Thyroid gland (tissue), 4 donors: ENCODE measurements around the gene COL8A2. TPM values are rescaled to one million over a fixed set of nuclear protein-coding genes. Genes with fewer than 3 reads are reported as not detected.

ENCODE experiments used
- DNase-seq, 2 donors: peaks; one replicate each; pipeline ENCODE4 v3.0.0-alpha.2; 2019
- H3K27ac ChIP-seq, 3 donors: fragments of 200-600 bp; sonication (generic); 1 replicate in 2 of 3; 2 replicates in 1 of 3; pipeline ENCODE4 v1.5.1; 2016 to 2019; ENCODE audit warnings: mild to moderate bottlenecking in 1 of 3, moderate library complexity in 1 of 3
- H3K27me3 ChIP-seq: fragments of 200-600 bp; sonication (generic); one replicate; pipeline ENCODE4 v1.5.1; 2019
- H3K36me3 ChIP-seq, 2 donors: fragments of 200-600 bp; sonication (generic); one replicate each; pipeline ENCODE4 v1.5.1; 2016 to 2019
- H3K4me1 ChIP-seq, 2 donors: fragments of 200-600 bp; sonication (generic); one replicate each; pipeline ENCODE4 v1.5.1; 2017 to 2019
- H3K4me3 ChIP-seq, 3 donors: fragments of 200-600 bp; sonication (generic); replicated peaks in 1 of 3; 1 replicate in 2 of 3; 2 replicates in 1 of 3; pipeline ENCODE4 v1.5.1; 2016; ENCODE audit warnings: mild to moderate bottlenecking in 1 of 3
- H3K9me3 ChIP-seq: fragments of 200-600 bp; sonication (generic); one replicate; pipeline ENCODE4 v1.5.1; 2017
- POLR2A ChIP-seq, 2 donors: fragments of 450-650 bp; IDR thresholded peaks; one replicate each; pipeline ENCODE4 v1.6.1; 2017; ENCODE audit warnings: antibody characterized with exemption in 2 of 2, mild to moderate bottlenecking in 2 of 2, moderate library complexity in 1 of 2
- WGBS, 2 donors: methylation state at CpG; one replicate each; pipeline ENCODE4 v1.1.5; 2017; 5-methylcytosine and 5-hydroxymethylcytosine counted together
- intact Hi-C: fragments of 100-400 bp; cut with DNase I; formaldehyde crosslinking; loops from one replicate; pipeline ENCODE4 v1.15.1; 2023
- total RNA-seq, 4 donors: library from RNA; depleted of rRNA; stranded (reverse); fragments of >200 nt; gene quantifications; one replicate each; pipeline ENCODE4 v1.2.3, GENCODE V29; 2016
- TF ChIP-seq, protein P1 (sequence below), 6 experiments: fragments of 200-600 bp in 3 of 6; fragments of 450-650 bp in 3 of 6; sonication (generic) in 3 of 6; IDR thresholded peaks; one replicate each; pipeline ENCODE4 v1.5.1; 2016 to 2019; ENCODE audit warnings: antibody characterized with exemption in 6 of 6, mild to moderate bottlenecking in 2 of 6, inconsistent platforms in 1 of 6, moderate library complexity in 1 of 6

COL8A2 gene
- total RNA-seq = 10 to 100 TPM in 2 of 4 donors, 1 to 10 TPM in 2; 5.7 to 13.7 (median 10.1) TPM

DNA sequence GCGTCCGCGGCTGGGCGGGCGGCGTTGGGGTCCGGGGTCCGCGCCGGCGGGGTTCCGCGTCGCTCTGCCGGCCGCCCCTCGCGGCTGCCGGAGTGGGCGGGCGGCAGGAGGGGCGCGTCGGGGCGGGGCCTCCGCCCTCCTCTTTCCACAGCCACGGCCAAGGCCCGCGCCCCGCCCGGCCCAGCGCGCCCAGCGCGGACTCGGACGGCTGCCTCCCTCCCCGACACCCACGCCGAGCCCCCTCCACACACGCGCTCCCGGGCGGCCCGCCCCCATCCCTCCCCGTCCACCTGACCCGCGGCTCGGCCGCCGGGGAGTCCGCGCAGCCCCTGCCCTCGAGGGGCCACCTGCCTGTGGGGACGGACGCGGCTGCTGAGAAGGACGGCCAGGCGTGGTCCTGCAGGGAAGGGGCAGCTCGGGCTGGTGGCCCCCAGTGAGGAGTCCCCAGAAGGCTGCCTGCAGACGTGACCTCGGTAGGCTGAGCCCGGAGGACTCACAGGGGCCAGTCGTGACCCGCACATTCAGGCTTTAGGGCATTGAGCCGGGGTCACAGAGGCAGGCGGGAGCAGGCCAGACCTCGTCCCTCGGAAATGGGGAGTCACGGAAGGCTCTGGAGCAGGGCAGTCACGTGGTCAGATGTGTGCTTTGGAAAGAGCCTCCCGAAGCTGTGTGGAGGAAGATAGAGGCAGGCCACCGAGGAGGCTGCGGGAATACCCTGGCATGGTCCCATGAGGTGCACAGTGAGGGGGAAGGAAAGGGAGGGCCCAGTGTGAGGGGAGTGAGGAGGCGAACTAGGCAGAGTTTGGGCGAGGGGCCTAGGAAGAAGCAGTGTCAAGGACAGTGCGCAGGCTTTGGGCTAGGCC is at the start of gene COL8A2:
Gene COL8A2, minus strand, starts transcription at position 94 of the 863 bp plus-strand sequence. CDS start 24,980 bp downstream, outside the sequence.
- Histone ChIP-seq H3K27me3 (no peaks in the 10 kb centered on the region), H3K4me1 (peaks cover 5 to 19% of the 10 kb centered on the region in 2 donors), H3K4me3 (peak within 1 kb of the TSS in 1 of 3 donors; percentile 35), H3K36me3 (no peaks in the 10 kb centered on the region), H3K9me3 (no peaks in the 10 kb centered on the region), H3K27ac (peak within 1 kb of the TSS in 1 of 3 donors; percentile 45)
- peak; percentile 80 to 83 for DNase-seq
- 28 to 32% methylated on average over 25 of the region's 77 CpGs for WGBS, 2 donors
- peak in 1 of 2 donors; percentile 37 for TF ChIP-seq POLR2A (IDR thresholded peaks at IDR 0.05)
- TF ChIP-seq, protein P1, sequence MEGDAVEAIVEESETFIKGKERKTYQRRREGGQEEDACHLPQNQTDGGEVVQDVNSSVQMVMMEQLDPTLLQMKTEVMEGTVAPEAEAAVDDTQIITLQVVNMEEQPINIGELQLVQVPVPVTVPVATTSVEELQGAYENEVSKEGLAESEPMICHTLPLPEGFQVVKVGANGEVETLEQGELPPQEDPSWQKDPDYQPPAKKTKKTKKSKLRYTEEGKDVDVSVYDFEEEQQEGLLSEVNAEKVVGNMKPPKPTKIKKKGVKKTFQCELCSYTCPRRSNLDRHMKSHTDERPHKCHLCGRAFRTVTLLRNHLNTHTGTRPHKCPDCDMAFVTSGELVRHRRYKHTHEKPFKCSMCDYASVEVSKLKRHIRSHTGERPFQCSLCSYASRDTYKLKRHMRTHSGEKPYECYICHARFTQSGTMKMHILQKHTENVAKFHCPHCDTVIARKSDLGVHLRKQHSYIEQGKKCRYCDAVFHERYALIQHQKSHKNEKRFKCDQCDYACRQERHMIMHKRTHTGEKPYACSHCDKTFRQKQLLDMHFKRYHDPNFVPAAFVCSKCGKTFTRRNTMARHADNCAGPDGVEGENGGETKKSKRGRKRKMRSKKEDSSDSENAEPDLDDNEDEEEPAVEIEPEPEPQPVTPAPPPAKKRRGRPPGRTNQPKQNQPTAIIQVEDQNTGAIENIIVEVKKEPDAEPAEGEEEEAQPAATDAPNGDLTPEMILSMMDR (IDR thresholded peaks at IDR 0.05) = no peak
- intact Hi-C loops = no loop called here

DNA sequence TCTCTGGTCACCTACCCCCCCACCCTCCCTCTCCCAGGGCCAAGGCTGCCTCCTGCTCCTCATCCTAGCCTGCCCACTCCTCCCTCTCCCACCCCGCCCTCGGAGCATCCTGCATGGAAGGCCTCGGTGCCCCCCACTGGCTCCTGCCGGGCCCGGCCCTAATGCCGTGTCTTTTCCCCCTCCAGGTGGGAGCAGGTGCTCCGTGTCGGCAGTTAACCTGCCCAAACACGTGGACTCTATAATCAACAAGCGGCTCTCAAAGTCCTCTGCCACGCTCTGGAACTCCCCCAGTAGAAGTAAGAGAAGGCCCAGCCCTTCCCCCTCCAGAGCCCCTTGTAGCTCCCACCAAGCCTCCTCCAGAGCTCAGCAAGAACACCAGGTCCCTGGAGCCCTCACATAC is 49.7 kb upstream of the COL8A2 start:
- intact Hi-C loops = no loop called here
- Histone ChIP-seq H3K9me3 (no peaks in the 10 kb centered on the region), H3K27ac (peak overlapping the region; percentile 61 to 85 (median 63)), H3K36me3 (peaks cover 75 to 81% of the 10 kb centered on the region in 2 donors), H3K27me3 (no peaks in the 10 kb centered on the region), H3K4me1 (peaks cover 34 to 38% of the 10 kb centered on the region in 2 donors), H3K4me3 (no peak overlapping the region)
- 28 to 42% methylated on average over 11 of the region's 11 CpGs for WGBS, 2 donors
- no peak for TF ChIP-seq POLR2A (IDR thresholded peaks at IDR 0.05)
- TF ChIP-seq, protein P1 (IDR thresholded peaks at IDR 0.05) = no peak
- DNase-seq = peak; percentile 75 to 76

DNA sequence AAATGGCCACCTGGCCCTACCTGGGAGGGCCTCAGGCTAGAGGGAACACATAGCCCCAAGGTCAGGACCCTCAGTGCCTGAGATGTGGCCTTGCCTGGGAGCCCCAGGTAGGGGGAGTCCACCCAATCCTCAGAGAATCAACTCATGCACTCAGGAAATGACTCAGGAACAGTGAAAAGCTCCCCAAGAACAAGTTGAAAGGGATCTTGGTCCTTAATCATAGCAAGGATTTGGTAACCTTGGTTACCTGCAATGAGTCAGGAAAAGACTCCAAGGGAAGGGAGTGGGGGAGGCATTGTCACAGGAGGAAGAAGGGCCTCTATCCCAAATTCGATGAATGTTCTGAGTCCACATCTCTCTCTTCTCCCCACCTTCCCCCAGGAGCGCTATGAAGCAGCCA is 48.0 kb upstream of the COL8A2 start:
- intact Hi-C loops = no loop called here
- H3K4me1 ChIP-seq = peaks cover 43 to 51% of the 10 kb centered on the region in 2 donors
- no peak overlapping the region for H3K4me3 ChIP-seq
- peaks cover 58 to 63% of the 10 kb centered on the region in 2 donors for H3K36me3 ChIP-seq
- H3K27me3 ChIP-seq = no peaks in the 10 kb centered on the region
- DNase-seq = no peak
- 93 to 98% methylated on average over 2 of the region's 2 CpGs for WGBS, 2 donors
- no peak for TF ChIP-seq POLR2A (IDR thresholded peaks at IDR 0.05)
- TF ChIP-seq, protein P1 (IDR thresholded peaks at IDR 0.05) = no peak
- H3K27ac ChIP-seq = peak overlapping the region in 1 of 3 donors; percentile 5
- H3K9me3 ChIP-seq = no peaks in the 10 kb centered on the region

DNA sequence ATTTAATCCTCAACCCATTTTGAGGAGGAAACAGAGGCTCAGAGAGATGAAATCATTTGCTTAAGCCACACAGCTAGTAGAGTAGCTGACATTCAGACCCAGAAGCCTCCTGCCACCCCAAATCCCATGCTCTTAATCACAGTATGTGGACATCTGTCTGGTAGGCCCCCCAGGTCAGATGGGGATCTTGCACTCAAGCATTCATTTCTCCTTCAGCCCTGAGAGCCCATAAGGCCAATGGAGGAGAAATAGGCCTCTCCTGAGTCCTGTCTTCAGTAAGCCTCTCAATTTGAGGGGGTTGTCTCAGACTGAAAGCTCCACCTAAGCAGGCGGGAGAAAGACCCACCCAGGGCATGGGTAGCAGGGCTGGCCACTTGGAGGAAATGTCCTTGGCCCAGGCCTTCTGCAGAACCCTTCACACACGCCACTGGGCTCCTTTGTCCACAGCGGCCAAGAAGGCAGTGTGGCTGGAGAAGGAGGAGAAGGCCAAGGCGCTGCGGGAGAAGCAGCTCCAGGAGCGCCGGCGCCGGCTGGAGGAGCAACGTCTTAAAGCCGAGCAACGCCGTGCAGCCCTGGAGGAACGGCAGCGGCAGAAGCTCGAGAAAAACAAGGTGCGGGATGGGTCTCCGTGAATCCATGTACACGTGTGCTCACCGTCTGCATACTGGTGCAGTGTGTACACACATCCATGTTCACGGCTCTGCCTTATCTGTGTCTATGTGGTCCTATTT is 47.2 kb upstream of the COL8A2 start:
- Histone ChIP-seq H3K4me3 (no peak overlapping the region), H3K4me1 (peaks cover 43 to 56% of the 10 kb centered on the region in 2 donors), H3K27me3 (no peaks in the 10 kb centered on the region), H3K27ac (no peak overlapping the region), H3K9me3 (no peaks in the 10 kb centered on the region), H3K36me3 (peaks cover 50 to 55% of the 10 kb centered on the region in 2 donors)
- no peak for DNase-seq
- TF ChIP-seq POLR2A (IDR thresholded peaks at IDR 0.05) = no peak
- TF ChIP-seq, protein P1 (IDR thresholded peaks at IDR 0.05) = no peak
- WGBS, 2 donors = 95 to 97% methylated on average over 21 of the region's 21 CpGs
- intact Hi-C loops = no loop called here
